Left lung (tissue), 10 donors: ENCODE measurements around the gene B3GAT2. TPM values are rescaled to one million over a fixed set of nuclear protein-coding genes. Genes with fewer than 3 reads are reported as not detected.

Source experiments
- ATAC-seq: fragments of 200-7000 bp; cut with Tn5 transposase; one replicate; pipeline ENCODE4 v1.9.1; 2020; ENCODE audit warnings: moderate library complexity
- DNase-seq, 4 donors: peaks; one replicate each; pipeline ENCODE4 v3.0.0-alpha.2; 2013 to 2020
- H3K27ac ChIP-seq, 2 donors: fragments of 200-600 bp; sonication (generic) in 1 of 2; one replicate each; pipeline versions ENCODE4 v1.5.0 to v1.8.0; 2020 to 2021
- H3K27me3 ChIP-seq, 2 donors: fragments of 200-600 bp; sonication (generic) in 1 of 2; one replicate each; pipeline versions ENCODE4 v1.5.0 to v1.8.0; 2020 to 2021
- H3K36me3 ChIP-seq, 2 donors: fragments of 200-600 bp; sonication (generic) in 1 of 2; one replicate each; pipeline versions ENCODE4 v1.5.0 to v1.8.0; 2020 to 2021
- H3K4me1 ChIP-seq, 2 donors: fragments of 200-600 bp; one replicate each; pipeline ENCODE4 v1.8.0; 2021
- H3K4me3 ChIP-seq, 2 donors: fragments of 200-600 bp; sonication (generic) in 1 of 2; one replicate each; pipeline versions ENCODE4 v1.5.0 to v1.8.0; 2020 to 2021; ENCODE audit warnings: mild to moderate bottlenecking in 1 of 2
- H3K9me3 ChIP-seq, 2 donors: fragments of 200-600 bp; sonication (generic) in 1 of 2; one replicate each; pipeline versions ENCODE4 v1.5.0 to v1.8.0; 2020 to 2021
- intact Hi-C, 2 donors: fragments of 100-400 bp; cut with DNase I; formaldehyde crosslinking; loops; one replicate each; pipeline versions ENCODE4 v1.11.2 to v1.14.2; 2022
- polyA plus RNA-seq, 6 donors: library from polyadenylated mRNA; unstranded; fragments of 120-200 nt; gene quantifications; one replicate each; pipeline ENCODE4 v1.2.1, GENCODE V29; 2013; ENCODE audit not compliant: insufficient read length in 6 of 6
- total RNA-seq, 2 donors: library from RNA; stranded (reverse); fragmentation: NEBNext Ultra II Directional; extraction: Animal tissue kit (Norgen Biotek cat#: 25700); gene quantifications; one replicate each; pipeline ENCODE4 v1.2.1, GENCODE V29; 2021
- TF ChIP-seq, protein P1 (sequence below), 2 donors: fragments of 200-600 bp; sonication (generic) in 1 of 2; IDR thresholded peaks; one replicate each; pipeline versions ENCODE4 v1.5.0 to v1.8.0; 2021; ENCODE audit warnings: antibody characterized with exemption in 2 of 2
- donor health status: DM: no; HTN: yes; CAD: no.
- donor health status: DM: no; HTN: no; CAD: no.

The B3GAT2 gene
- total and polyA plus RNA-seq, 8 donors: 0.03 to 2.9 (median 2.0) TPM; not detected in 1

- no peaks in the 10 kb centered on the region for H3K9me3 ChIP-seq
These were observed 145.1 kb downstream of the B3GAT2 start for GRCh38 chr6:70811788-70812187.

More at GRCh38 chr6:70811788-70812187, 145.1 kb downstream of the B3GAT2 start:
- intact Hi-C loops: no loop called here
- Histone ChIP-seq H3K4me1 (no peaks in the 10 kb centered on the region), H3K4me3 (no peak overlapping the region), H3K36me3 (no peaks in the 10 kb centered on the region), H3K27ac (no peak overlapping the region), H3K27me3 (no peaks in the 10 kb centered on the region)
- ATAC-seq: no peak
- no peak for DNase-seq
- TF ChIP-seq, protein P1, sequence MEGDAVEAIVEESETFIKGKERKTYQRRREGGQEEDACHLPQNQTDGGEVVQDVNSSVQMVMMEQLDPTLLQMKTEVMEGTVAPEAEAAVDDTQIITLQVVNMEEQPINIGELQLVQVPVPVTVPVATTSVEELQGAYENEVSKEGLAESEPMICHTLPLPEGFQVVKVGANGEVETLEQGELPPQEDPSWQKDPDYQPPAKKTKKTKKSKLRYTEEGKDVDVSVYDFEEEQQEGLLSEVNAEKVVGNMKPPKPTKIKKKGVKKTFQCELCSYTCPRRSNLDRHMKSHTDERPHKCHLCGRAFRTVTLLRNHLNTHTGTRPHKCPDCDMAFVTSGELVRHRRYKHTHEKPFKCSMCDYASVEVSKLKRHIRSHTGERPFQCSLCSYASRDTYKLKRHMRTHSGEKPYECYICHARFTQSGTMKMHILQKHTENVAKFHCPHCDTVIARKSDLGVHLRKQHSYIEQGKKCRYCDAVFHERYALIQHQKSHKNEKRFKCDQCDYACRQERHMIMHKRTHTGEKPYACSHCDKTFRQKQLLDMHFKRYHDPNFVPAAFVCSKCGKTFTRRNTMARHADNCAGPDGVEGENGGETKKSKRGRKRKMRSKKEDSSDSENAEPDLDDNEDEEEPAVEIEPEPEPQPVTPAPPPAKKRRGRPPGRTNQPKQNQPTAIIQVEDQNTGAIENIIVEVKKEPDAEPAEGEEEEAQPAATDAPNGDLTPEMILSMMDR (IDR thresholded peaks at IDR 0.05): no peak
